Osteocyte (in vitro differentiated cells): ENCODE results near the gene GALNTL6. TPM values are rescaled to one million over a fixed set of nuclear protein-coding genes. Genes with fewer than 3 reads are reported as not detected.

ENCODE experiments used
- DNase-seq: peaks from one replicate; pipeline ENCODE4 v3.0.0; 2021; ENCODE audit warnings: mixed read lengths; ENCODE audit not compliant: unreplicated experiment; ENCODE audit errors: extremely low spot score
- H3K27ac Mint-ChIP-seq: one replicate; pipeline ENCODE4 v1.8.0; 2021; ENCODE audit warnings: mild to moderate bottlenecking, mixed read lengths; ENCODE audit not compliant: unreplicated experiment
- H3K27me3 Mint-ChIP-seq: one replicate; pipeline ENCODE4 v1.8.0; 2021; ENCODE audit warnings: mixed read lengths; ENCODE audit not compliant: unreplicated experiment
- H3K36me3 Mint-ChIP-seq: one replicate; pipeline ENCODE4 v1.8.0; 2021; ENCODE audit warnings: mixed read lengths; ENCODE audit not compliant: unreplicated experiment
- H3K4me1 Mint-ChIP-seq: one replicate; pipeline ENCODE4 v1.8.0; 2021; ENCODE audit warnings: mixed read lengths; ENCODE audit not compliant: unreplicated experiment
- H3K4me3 Mint-ChIP-seq: one replicate; pipeline ENCODE4 v1.8.0; 2021; ENCODE audit warnings: mild to moderate bottlenecking, moderate library complexity, mixed read lengths; ENCODE audit not compliant: unreplicated experiment
- H3K9me3 Mint-ChIP-seq: one replicate; pipeline ENCODE4 v1.8.0; 2021; ENCODE audit warnings: mixed read lengths; ENCODE audit not compliant: unreplicated experiment
- total RNA-seq: library from RNA; stranded (reverse); gene quantifications from 2 replicates; pipeline ENCODE4 v1.2.1, GENCODE V29; 2021
- TF ChIP-seq, protein P1 (sequence below): fragments of 200-600 bp; sonication (generic); IDR thresholded peaks from 2 replicates; pipeline ENCODE4 v1.5.0; 2021; ENCODE audit warnings: antibody characterized with exemption, mild to moderate bottlenecking, moderate library complexity

Gene GALNTL6
- total RNA-seq, 1 donor from 2014 or later: not detected

DNA sequence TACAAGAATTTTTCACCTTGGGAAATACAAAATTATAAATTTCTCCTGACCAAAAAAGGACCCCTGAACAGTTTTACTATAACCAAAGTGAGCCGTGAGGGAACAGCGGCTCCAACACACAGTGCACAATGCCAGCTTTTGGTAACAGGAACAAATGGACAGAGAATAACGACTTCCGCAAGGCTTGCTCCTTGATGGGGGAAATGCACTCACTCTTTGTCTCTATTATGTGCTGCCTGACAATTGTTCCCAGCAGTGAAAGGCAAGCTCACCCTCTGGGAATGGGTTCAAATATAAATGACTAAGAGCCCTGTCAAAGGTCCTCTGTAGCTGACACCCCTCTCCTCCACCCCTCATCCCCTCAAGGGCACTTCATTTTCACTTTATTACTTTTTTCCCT lies 1029.6 kb downstream of the GALNTL6 start:
- no peak for DNase-seq
- peaks cover 21% of the 10 kb centered on the region for H3K4me1 Mint-ChIP-seq
- H3K4me3 Mint-ChIP-seq: no peak overlapping the region
- H3K9me3 Mint-ChIP-seq: no peaks in the 10 kb centered on the region
- TF ChIP-seq, protein P1, sequence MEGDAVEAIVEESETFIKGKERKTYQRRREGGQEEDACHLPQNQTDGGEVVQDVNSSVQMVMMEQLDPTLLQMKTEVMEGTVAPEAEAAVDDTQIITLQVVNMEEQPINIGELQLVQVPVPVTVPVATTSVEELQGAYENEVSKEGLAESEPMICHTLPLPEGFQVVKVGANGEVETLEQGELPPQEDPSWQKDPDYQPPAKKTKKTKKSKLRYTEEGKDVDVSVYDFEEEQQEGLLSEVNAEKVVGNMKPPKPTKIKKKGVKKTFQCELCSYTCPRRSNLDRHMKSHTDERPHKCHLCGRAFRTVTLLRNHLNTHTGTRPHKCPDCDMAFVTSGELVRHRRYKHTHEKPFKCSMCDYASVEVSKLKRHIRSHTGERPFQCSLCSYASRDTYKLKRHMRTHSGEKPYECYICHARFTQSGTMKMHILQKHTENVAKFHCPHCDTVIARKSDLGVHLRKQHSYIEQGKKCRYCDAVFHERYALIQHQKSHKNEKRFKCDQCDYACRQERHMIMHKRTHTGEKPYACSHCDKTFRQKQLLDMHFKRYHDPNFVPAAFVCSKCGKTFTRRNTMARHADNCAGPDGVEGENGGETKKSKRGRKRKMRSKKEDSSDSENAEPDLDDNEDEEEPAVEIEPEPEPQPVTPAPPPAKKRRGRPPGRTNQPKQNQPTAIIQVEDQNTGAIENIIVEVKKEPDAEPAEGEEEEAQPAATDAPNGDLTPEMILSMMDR: no peak
- no peaks in the 10 kb centered on the region for H3K36me3 Mint-ChIP-seq
- H3K27ac Mint-ChIP-seq: no peak overlapping the region
- H3K27me3 Mint-ChIP-seq: no peaks in the 10 kb centered on the region

DNA sequence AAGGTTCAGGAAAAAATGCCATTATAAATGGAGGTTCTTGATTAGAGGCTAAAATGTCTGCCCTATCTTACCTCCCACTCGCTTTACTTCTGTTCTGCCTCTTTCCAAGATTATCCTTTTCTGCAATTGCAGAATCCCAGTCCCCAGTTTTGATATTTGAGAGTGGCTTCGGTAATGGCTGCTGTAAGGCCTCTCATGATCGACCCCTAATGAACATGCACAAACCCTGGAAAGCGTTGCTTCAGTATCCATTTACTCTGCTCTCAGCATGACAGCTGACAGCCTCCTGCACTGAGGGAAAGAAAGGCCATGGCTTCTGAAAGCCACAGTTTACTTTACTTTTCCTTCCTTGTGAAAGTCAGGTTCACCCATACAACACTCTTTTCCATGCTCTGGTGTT lies 1030.0 kb downstream of the GALNTL6 start:
- TF ChIP-seq, protein P1: no peak
- no peaks in the 10 kb centered on the region for H3K36me3 Mint-ChIP-seq
- no peaks in the 10 kb centered on the region for H3K27me3 Mint-ChIP-seq
- H3K4me1 Mint-ChIP-seq: peaks cover 21% of the 10 kb centered on the region
- H3K27ac Mint-ChIP-seq: no peak overlapping the region
- no peaks in the 10 kb centered on the region for H3K9me3 Mint-ChIP-seq
- DNase-seq: no peak
- H3K4me3 Mint-ChIP-seq: no peak overlapping the region

DNA sequence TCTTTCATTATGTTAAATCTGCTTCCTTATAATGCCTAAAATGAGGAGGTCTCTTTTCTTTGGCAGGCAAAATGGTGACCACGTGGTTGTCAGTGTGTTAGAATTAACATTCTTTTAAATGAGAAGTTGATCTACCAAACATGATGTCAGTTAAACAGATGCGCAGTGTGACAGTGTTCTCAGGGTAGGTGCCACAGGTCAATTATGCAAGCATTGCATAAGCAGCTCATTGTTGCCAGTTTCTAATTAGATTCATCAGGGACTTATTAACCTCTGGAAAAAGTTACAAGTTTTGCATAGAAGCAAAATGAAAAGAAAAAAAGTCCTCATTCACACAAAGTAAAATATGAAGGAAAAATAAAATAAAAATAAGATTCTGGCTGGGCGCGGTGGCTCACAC lies 1031.4 kb downstream of the GALNTL6 start:
- no peaks in the 10 kb centered on the region for H3K36me3 Mint-ChIP-seq
- H3K4me1 Mint-ChIP-seq: peaks cover 17% of the 10 kb centered on the region
- H3K27ac Mint-ChIP-seq: no peak overlapping the region
- no peak for DNase-seq
- no peak overlapping the region for H3K4me3 Mint-ChIP-seq
- TF ChIP-seq, protein P1: no peak
- no peaks in the 10 kb centered on the region for H3K9me3 Mint-ChIP-seq
- no peaks in the 10 kb centered on the region for H3K27me3 Mint-ChIP-seq

DNA sequence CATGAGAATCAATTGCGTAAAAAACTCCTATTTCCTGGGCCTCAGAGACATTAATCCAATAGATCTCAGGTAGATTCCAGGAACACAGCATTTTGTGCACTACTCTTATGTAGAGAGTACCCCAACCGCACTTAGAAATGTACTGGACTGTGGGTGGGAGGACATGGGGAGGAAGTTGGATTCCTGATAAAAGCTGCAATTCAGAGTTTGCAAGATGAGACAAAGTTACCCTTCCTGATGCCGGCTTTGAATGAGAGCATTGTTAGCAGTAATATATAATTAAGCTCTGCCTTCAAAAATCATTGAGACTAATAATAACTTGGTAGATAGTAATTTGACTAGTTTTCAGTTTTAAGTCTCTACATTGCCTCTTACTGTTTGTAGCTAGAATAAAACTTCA lies 1032.1 kb downstream of the GALNTL6 start:
- no peak overlapping the region for H3K4me3 Mint-ChIP-seq
- no peaks in the 10 kb centered on the region for H3K27me3 Mint-ChIP-seq
- H3K27ac Mint-ChIP-seq: no peak overlapping the region
- peaks cover 10% of the 10 kb centered on the region for H3K4me1 Mint-ChIP-seq
- H3K36me3 Mint-ChIP-seq: no peaks in the 10 kb centered on the region
- no peaks in the 10 kb centered on the region for H3K9me3 Mint-ChIP-seq
- TF ChIP-seq, protein P1: no peak
- no peak for DNase-seq

DNA sequence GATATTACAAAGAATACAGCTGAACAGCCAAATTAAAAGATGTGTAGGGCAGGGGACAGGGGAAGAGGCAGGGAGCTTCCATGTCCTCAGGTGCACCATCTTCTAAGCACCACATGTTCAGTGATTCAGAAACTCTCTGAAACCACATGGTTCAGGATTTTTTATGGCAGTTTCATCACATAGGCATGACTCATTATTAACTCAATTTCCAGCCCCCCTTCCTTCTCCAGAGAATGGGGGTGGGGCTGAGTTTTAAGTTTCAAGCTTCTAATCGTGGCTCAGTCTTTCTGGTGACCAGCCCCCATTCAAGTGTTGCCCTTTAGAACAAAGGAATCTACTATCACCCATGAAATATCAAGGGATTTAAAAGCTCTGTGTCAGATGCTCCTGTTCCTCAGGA lies 1037.6 kb downstream of the GALNTL6 start:
- Mint-ChIP-seq H3K4me1 (peaks cover 5% of the 10 kb centered on the region), H3K27me3 (no peaks in the 10 kb centered on the region), H3K4me3 (no peak overlapping the region), H3K36me3 (no peaks in the 10 kb centered on the region), H3K27ac (no peak overlapping the region), H3K9me3 (no peaks in the 10 kb centered on the region)
- TF ChIP-seq, protein P1: no peak
- no peak for DNase-seq
